DMS53 (cell line): Measurements from ENCODE around the gene CORO2B.

Experiments used
- DNase-seq: peaks from one replicate; lab custom pipeline; 2025; lab: John Stamatoyannopoulos, UW

CORO2B gene

DNA sequence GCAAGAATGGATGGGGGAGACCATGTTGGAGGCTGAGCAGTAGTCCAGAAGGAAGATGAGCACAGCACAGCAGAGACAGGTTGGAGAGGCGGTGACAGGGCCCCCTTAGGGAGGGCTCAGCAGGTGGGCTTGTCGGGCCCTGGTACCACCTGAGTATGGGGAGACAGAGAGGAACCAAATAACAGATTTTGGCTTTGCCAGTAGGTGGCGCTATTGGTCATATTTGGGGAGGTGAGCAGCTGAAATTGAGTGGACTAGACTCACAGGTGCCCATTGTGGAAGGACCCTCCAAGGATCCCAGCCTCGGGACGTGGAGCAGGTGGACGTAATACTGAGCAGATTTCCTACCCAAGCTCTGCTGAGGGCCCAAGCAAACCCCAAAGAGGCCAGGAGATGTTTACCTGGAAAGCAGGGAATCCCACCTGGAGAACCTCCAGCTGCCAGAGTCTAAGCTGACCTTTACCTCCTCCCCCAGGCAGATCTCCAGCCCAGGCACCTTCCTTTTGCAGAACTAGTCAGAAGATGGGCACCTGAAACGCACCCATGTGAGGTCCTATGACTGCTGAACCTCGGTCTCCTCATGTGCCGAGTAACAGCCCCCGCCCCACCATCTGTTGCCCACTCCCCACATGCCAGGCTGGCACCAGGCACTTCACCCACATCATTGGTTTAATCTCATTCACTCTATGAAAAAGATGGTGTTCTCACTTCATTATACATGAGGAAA lies 24.6 kb upstream of the CORO2B start:
- peak; percentile 78 for DNase-seq

DNA sequence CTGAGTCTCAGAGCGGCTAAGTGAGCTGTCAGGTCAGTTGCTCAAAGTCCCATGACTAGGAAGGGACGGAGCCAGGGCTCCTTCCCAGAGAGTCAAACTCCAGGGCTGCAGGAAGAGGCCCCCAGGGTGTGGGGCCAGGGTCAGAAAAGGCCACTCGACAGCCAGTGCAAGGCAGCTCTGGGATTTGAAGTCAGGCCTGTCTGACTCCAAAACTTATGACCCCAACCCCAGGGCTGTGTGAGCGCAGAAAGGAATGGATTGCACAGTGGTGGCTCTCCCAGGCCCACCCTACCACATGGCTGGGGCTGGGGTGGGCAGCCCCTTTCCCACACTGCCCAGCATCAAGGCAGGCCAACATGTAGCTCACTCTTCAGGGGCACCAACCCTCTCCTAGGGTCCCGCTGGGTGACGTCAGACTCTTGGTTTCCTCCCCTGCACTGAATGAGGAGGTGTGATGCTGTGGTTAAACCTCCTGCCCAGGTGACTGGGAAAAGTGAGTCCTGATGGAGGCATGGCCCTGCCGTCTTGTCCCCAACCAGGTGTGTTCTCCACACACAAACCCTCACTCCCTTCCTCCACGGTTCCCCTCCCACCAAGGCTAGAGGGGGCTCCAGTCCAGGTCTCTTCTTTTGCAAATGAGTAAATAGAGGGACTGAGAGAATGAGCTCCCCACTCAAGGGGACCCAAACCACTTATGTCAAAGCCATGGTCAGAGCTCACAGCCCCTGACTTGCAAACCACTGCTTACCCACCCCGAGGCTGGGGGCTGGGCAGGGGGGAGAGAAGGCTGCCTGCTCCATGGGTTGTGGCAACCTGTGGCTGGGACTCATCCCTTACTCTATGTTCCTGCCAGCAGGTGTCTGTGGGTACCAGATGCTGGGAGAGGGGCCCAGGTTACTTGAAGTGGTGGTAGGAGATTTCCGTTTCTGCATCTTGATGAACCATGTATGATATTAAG lies 23.8 kb upstream of the CORO2B start:
- DNase-seq: no peak

DNA sequence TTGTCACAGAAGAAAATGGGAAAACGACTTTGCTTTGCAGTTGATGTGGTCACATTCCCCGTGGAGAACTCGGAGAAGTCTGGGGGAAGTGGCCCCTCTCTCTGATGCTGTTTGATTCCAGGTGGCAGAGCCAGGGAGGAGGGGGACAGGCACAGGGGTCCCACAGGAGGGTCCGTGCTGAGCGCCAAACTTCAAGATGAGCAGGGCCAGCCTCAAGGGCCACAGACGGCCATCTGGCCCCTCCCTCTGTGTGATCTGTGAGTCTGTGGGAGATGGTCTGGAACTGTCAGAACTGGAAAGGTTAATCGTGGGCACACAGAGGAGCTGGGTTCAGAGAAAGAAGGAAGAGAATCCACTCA lies 23.1 kb upstream of the CORO2B start:
- no peak for DNase-seq

DNA sequence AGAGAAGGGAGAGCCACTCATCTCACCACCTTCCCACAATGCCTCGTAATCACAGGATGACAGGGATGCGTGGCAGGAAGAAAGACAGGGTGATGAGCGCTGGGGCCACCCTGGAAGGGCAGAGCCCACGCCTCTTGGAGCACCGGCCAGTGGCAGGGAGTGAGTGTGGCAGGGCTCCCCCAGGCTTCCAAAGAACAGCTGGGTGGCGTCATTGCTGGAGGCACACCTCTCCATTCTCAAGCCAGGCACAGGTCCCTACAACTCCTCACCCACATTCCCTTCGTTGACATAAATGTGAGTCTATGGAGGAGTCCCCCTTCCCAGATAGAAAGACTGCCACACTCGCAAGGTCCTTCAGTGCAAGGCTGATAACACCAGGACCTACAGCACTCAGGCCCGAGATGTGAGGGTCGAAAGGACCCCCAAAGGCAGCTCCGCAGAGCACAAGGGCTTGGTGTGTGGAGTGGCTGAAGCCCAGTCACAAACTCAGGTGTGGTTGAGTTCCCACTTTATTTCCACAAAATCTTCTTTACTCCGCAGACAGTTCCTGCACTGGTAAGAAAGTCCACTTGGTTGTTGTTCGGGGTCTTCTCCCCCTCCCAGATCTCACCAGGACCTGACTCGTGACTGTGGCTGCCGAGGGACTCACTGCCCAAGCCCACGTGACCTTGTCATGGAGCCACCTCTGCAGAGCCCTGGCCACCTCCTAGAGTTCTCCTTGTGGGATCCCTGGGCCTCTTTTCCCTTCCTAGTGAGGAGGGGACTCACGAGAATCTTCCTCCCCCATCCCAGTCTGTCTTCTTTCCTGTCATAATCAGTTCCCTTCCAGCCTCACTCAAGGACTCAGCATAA lies 22.4 kb upstream of the CORO2B start:
- DNase-seq: no peak

DNA sequence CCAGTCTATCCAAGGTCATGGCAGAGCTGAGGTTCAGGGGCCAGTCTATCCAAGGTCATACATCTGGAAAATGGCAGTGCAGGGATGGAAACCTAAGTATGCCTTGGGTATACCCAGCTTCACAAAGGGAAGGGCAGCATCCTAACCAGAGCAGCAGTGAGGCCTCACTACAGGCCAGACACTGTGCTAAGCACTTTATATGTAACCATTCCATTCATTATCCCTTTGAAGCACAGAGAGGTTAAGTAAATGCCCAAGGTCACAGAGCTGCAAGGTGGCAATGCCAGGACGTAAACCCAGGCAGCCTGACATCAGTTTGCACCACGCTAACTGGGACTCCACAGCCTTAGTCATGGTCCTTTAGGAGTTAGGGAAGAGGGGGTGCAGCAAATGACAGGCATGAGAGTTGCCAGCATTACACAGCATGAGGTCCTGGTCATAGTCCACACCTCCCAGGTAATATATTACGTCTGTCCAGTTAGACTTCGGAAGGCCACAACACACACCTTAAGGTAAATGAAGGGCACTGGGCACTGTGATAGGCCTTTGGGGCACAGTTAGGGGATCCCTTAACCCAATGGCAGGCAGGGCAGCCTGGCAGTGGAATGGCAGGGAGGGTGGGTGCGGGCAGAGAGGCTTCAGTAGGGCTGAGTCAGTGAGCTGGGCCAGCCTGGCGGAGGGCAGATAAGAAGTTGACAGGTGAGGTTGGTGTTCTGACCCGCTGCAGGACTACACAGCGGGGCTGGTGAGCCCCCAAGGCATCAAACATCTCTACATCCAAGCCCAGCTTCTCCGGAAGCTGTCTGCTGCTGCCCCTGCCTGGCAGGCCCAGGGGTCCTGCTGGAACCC lies 21.1 kb upstream of the CORO2B start:
- no peak for DNase-seq

DNA sequence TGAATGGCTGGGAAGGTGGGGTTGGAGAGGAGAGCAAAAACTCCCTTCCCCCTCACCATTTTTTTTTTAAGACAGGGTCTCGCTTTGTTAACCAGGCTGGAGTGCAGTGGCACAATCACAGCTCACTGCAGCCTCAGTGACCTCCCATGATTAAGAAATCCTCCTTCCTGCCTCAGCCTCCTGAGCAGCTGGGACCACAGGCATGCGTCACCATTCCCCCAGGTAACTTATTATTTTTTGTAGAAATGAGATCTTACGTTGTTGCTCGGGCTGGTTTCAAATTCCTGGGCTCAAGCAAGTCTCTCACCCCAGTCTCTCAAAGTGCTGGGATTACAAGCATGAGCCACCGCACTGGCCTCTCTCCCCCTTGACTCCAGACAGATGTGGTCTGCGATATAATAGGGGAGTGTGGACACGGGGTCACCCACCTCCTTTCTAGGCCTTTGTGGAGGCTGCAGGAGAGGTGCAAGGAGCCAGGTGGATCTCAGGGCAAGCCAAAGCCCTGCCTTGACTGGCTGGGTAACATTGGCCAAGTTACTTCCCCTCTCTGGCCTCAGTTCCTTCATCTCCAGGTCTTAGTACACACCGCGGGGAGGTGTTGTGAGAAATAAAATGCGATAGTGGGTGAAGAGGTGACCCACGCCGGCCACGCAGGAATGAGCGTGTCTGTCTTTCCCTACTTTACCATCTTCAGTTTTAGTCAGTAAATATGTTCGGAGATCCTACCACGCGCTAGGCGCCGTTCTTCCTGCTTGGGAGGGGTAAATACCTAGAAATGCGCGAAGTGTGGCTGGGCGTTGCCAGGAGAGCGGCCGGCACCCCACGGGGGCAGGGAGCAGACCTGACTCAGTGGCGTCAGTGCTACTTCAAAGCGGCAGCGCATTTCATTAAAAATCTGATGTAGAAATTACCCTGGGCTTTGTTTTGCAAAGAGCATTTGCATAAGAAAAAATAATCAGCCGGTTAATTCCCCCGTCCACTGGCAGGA lies 20.2 kb upstream of the CORO2B start:
- peak; percentile 46 for DNase-seq

DNA sequence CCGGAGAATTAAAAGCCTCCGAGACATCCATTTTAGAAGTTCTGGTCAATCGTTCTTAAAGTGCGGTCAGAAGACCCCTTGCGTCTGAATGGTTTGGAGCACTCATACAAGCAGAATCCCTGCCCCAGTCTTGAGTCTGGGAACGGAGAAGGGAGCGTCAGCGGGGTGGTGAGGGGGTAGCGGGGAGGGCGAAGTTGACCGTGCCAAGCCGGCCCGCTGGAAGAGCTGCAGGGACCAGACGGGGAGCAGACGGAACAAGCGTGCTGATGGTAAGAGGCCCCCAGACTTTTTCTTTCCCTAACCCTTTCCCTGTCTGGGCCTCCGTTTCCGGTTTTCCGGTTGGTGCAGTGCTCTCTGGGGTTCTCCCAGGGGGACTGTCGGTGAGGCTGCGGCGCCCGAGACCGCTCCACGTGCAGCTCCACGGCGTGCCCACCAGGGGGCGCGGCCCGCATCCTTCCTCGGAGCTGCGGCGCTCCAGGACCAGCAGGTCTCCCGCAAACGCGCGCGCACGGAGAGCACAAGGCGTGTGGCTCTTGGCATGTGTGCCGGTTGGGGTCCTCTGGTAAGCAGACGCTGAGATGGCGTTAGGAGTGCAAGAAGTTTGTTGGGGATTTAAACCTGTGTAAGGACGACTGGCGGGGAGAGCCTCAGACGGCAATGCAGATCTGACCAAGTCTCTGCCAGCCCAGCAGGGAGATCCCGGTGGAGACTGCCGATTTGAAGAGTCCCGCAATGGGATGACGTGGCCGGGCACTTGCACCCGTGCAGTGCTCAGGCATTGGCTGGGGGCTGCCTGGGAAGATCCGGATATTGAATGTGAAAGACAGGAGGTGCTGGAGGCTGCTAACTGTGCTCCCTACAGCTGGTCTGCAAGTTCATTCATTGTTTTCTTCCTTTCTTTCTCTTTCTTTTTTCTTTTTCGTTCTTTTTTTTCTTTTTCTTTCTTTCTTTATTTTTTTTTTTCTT lies 19.2 kb upstream of the CORO2B start:
- DNase-seq: peak; percentile 88

DNA sequence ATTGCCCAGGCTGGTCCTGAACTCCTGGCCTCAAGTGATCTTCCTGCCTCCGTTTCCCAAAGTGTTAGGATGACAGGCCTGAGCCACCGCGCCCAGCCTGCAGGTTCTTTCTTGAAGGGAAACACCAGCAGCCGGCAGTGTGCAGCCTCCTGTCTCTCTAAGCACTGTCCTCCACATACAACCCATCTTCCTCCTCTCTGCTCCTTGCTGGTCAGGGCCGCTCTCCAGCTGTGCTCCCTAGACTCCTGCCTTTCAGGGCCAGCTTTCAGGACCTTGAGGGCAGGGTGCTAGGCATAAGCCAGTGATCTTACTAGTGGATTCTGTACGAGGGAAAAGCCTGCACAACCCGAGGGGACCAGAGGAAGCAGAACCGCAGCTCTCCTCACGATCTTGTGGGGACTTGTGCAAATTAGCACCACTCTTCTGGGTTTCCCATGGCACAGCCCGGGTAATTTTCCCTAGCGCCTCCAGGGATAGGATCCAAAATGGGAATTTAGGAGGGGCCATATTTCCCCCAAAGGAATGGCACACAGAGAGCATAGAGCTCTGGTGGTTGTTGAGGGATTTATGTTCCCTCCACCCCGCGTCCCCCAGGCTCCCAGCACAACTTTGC lies 18.2 kb upstream of the CORO2B start:
- DNase-seq: no peak

DNA sequence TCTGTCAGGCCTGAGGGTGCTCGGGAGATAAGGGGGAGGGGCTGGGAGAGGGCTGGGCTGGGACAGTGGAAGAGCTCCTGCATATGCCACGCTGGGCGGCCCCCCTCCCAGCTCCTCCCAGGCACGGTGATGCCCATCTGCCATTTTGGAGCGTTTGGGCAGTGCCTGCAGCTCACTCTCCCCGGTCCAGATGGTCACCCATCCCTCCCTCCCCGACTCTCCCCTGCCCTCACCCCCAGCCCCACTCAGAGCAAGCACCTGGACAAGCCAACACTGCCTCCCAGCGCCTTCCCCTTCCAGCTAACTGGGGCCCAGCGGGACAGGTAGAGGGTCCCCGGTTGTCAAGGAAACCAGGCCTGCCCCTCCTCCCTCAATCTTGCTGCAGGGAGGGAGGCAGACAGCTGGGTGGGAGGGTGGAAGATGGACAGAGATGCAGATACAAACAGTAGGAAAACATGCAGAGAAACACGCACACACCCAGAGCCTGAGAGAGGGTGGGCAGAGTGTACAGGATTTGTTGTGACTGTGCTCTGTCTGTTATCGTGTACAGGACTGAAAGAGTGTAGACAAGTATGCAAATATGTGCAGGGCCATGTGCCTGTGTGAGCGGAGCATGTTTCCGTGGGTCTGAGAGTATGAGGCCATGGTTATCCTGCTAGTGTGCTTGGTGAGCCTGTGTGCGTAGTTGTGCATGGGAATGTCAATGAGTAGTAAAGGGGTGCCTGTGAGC lies 17.5 kb upstream of the CORO2B start:
- DNase-seq: no peak

DNA sequence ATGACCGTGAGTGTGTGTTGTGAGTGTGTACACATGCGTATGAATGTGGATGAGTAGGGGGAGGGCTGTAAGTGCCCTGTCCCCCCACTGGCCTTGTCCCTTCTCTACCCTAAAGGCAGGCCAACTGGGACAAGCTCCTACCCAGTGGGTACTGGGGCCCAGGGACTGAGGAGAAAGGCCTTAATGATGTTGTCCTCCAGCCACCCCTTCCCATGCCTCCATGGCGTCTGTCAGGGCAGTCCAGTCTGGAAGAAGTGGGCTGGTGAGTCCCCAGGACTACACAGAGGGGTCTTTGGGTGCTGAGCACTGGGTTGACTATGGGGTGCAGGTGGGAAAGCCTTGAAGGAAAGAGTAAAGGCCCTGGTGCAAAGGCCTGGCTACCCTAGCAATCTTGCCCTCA lies 16.9 kb upstream of the CORO2B start:
- no peak for DNase-seq

DNA sequence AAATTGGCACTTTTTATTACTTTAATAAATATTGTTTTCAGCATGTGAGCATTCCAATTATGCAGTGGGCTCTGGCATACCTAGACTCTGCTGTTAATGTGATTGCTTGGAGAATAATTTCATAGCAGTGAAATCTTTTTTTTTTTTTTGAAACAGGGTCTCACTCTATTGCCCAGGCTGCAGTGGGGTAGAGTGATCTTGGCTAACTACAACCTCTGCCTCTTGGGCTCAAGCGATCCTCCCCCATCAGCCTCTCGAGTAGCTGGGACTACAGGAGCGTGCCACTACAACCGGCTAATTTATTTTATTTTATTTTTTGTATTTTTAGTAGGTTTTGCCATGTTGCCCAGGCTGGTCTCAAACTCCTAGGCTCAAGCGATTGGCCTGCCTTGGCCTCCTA lies 14.6 kb upstream of the CORO2B start:
- DNase-seq: no peak

DNA sequence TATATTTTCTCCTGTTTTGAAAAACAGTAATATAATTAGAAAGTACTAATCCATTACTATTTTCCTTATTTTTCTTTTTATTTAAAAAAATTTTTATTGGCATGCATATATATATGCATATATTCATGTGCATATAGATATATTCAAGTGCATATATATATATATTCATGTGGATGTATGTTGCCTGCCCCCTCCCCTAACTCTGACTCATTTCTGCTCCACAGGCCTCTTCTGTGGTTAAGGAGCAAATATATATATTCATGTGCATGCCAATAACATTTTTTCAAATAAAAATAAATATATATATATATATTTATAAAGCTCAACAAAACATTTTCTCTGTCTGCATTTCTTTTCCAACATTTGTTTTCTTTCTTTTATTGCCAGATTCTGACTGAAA lies 13.6 kb upstream of the CORO2B start:
- DNase-seq: no peak

DNA sequence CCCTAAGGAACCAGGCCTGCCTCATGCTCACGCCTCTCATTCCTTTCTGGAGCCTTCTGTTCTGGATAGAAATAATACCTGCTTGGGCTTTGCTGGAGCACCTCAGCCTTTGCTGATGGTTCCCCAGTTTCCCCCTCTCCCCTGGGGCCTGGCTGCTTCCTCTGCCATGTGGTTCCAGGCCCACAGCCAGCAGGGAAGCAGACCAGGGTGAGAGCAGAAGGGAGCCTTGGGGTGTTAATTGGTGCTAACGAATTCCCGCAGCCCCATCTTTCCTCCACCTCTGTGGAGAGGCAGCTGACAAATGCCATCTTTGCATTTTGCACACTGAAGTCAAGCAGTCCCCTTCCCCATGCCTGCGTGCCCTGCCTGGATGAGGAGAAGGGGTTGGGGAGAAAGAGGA lies 13.1 kb upstream of the CORO2B start:
- DNase-seq: no peak

DNA sequence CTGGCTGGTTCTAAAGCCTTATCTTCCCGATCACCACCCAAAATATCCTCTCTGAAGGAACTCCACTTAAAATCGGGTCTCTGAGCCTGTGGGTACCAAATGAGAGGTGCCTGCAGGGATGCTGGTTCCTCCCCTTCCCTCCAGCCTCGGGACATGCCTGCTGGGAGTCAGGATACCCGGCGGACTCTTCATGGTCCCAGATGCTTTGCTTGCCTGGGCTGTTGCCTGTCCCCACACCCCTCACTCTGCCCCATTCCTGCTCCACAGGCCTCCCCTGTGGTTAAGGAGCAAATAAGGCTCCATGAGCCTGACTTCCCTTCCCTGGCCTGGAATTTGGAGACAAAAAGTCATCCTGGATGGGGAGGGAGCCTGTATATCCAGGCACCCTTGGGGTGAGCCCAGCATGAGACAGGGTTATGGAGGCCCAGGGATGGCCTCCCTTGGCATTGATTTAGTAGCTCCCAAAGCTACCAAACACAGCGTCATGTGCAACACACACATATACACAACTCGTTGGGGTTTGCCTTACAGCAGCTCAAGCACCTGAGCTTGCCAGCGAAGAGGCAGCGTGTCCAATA lies 12.3 kb upstream of the CORO2B start:
- no peak for DNase-seq

DNA sequence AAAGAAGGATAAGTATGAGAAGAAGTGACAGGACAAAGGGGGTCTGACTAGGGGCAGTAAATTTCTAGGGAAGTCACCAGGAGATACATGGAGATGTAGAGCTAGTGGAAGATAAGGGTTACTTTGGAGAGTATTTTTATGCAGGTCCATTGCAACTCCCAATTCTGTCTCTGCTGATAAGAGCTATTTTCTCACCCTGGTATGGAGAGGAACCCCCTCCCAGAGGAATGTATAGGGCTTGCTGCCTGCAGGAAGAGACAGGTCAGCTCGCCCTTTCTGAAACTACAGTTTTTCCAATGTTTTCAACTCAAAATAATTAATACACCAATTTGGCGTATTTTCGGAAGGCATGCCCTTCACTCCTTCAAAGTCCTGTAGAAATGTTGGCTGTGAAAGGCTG lies 11.4 kb upstream of the CORO2B start:
- no peak for DNase-seq

DNA sequence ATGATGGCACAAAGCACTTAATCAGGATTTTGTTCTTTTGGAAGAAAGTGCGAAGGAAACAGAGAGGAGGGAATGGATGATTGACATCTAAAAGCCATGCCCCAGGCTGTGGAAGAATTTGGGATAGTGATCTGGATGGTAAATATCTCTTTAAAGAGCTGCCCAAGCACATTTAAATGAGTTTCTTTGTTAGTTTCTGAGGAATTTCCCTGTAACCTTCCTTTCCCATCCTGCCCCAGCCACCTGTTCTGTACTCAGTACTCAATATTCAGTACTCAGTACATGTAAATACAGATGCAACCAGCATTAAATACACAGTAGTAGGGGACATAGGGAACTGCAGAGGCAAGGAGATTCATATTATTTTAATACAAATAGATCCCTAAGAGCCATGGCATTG lies 7.8 kb upstream of the CORO2B start:
- no peak for DNase-seq

DNA sequence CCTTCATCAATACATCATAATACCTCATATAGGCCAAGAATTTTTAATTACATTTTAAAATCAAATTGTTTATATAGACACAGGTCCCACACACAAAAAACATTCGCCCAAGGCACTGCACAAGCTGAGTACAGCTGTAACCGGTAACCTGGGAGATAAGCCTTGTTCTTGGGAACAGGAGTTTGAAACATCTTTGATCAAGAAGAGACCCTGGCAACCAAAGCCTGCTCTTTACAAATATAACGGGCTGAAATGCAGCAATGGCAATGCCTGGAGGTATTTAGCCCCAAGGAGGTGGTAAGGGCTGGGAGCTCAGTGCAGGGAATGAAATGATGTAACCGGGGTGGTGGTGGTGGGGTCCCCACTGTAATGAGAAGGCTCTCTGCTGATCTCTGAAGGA lies 7.2 kb upstream of the CORO2B start:
- DNase-seq: no peak

DNA sequence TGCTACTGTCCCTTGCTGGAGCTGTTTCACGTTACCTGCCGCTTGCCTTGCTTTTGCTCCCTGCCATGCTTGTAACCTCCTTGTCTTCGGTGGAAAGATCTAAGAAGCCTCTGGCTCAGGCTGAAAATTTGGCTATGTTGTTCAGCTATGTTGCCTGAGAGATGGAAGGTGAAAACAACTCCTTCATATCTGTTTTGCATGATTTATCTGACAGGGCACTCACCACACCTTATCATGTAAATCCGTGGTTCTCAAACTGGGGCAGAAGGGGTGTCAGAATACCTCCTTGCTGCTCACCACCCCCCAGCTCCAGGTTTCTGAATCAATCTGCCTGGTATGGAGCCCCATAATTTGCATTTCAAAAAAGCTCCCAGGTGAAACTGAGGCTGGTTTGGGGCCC lies 6.5 kb upstream of the CORO2B start:
- DNase-seq: no peak
